Tibial nerve (tissue), 4 donors: ENCODE measurements around the gene HTT.

Experiments
- EP300 ChIP-seq, 2 donors: sonication (generic); formaldehyde crosslinking; IDR thresholded peaks; one replicate each; pipeline ENCODE4 v1.6.1; 2017; ENCODE audit warnings: antibody characterized with exemption in 2 of 2, mild to moderate bottlenecking in 1 of 2
- POLR2A ChIP-seq, 2 donors: fragments of 450-650 bp; IDR thresholded peaks; one replicate each; pipeline ENCODE4 v1.6.1; 2017; ENCODE audit warnings: antibody characterized with exemption in 2 of 2, mild to moderate bottlenecking in 2 of 2, moderate library complexity in 2 of 2
- TF ChIP-seq, protein P1 (sequence below), 5 experiments: fragments of 200-600 bp in 3 of 5; fragments of 450-650 bp in 2 of 5; sonication (generic) in 3 of 5; IDR thresholded peaks; one replicate each; pipeline ENCODE4 v1.5.1; 2016 to 2019; ENCODE audit warnings: antibody characterized with exemption in 5 of 5, mild to moderate bottlenecking in 3 of 5, moderate library complexity in 2 of 5

DNA sequence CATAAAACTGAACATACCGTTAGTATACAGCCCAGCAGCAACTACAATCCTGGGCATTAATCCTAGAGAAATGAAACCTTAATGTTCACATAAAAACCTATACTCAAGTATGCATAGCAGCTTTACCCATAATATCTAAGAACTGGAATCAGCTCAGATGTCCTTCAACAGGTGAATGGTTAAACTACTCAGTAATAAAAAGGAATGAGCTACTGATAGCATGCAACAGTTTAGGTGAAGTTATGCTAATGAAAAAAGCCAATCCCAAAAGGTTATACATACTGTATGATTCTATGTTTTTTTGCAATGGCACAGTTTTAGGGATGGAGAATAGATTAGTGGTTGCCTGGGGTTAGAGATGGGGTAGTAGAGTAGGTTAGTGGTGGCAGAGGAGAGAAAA lies 9.3 kb downstream of the HTT start:
- TF ChIP-seq, protein P1, sequence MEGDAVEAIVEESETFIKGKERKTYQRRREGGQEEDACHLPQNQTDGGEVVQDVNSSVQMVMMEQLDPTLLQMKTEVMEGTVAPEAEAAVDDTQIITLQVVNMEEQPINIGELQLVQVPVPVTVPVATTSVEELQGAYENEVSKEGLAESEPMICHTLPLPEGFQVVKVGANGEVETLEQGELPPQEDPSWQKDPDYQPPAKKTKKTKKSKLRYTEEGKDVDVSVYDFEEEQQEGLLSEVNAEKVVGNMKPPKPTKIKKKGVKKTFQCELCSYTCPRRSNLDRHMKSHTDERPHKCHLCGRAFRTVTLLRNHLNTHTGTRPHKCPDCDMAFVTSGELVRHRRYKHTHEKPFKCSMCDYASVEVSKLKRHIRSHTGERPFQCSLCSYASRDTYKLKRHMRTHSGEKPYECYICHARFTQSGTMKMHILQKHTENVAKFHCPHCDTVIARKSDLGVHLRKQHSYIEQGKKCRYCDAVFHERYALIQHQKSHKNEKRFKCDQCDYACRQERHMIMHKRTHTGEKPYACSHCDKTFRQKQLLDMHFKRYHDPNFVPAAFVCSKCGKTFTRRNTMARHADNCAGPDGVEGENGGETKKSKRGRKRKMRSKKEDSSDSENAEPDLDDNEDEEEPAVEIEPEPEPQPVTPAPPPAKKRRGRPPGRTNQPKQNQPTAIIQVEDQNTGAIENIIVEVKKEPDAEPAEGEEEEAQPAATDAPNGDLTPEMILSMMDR (IDR thresholded peaks at IDR 0.05), result no peak
- TF ChIP-seq POLR2A (IDR thresholded peaks at IDR 0.05), result no peak
- TF ChIP-seq EP300 (IDR thresholded peaks at IDR 0.05), result no peak
